NCI-H2171 treated with DMSO at 0.1 percent for 48 hours (cell line): ENCODE data around the gene VRTN.

Source experiments
- DNase-seq: peaks from one replicate; lab custom pipeline; 2025; lab: John Stamatoyannopoulos, UW

Gene VRTN

DNA sequence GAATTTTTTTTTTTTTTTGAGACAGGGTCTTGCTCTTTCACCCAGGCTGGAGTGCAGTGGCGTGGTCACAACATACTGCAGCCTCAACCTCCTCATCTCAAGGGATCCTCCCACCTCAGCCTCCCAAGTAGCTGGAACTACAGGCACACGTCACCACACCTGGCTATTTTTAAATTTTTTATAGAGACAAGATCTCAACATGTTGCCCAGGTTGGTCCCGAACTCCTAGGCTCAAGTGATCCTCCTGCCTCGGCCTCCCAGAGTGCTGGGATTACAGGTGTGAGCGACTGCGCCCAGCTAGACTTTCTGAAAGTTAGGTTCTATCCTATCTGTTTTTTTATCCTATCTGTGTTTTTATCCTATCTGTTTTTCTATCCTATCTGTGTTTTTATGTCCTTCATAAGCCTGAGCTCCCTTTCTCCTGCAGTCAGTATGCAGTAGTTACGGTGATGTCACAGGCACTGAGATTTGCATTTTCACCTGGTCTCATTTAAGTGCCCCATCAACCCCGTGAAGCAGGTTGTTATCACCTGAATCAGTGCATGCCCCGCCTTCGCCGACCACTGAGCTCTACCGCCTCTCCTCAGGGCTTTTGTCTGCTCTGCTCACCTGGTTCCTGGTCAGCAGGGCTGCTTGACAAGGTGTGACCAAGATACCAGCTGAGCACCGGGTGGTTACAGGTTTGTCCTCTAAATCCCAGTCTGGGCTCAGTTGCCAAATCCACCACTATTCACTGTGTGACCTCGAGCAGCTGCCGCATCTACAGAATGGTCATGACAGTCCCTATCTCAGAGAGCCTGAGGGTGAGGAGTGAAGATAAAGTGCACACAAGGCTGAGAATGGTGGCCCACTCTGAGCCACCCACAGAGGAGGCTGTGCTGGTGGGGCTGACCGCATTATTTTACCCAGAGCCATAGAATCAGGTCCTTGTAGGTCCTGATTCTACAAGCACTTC, 44.6 kb downstream of the VRTN start:
- peak; percentile 54 for DNase-seq

DNA sequence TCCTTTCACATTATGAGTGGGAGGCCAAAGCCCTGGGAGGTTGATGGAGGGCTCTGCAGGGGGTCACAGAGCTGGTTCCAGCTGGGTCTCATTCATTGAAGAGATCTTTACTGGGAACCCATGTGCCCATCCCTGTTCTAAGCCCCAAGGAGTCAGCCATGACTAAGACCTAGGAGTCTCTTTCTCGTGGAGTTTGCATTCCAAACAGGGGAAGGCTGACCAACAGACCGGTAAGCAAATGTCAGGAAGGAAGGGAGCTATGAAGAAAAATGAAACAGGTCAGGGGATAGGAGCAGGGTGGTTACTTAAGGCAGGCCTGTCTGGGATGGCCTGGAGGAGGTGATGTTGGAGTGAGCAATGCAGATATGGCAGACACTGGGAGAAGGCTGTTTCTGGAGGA, 46.3 kb downstream of the VRTN start:
- DNase-seq = no peak

DNA sequence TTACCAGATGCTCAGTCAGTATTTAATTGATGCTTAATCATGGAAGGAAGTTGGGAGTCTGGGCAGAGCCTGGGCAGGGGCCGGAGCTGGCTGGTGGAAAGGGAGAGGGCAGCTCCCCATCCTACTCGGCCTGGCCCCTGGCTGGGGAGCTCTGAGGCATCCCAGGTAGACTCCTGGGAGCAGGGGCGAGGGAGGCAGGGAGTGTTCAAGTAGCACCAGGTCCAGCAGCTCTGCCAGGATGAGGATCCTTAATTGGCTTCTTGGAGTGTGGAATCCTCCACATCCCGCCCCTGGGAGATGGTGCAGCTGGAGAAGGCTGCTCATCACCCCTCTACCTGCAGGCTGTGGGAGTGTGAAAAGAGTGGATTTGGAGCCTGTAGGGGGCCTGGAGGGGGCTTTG, 46.8 kb downstream of the VRTN start:
- peak; percentile 51 for DNase-seq

DNA sequence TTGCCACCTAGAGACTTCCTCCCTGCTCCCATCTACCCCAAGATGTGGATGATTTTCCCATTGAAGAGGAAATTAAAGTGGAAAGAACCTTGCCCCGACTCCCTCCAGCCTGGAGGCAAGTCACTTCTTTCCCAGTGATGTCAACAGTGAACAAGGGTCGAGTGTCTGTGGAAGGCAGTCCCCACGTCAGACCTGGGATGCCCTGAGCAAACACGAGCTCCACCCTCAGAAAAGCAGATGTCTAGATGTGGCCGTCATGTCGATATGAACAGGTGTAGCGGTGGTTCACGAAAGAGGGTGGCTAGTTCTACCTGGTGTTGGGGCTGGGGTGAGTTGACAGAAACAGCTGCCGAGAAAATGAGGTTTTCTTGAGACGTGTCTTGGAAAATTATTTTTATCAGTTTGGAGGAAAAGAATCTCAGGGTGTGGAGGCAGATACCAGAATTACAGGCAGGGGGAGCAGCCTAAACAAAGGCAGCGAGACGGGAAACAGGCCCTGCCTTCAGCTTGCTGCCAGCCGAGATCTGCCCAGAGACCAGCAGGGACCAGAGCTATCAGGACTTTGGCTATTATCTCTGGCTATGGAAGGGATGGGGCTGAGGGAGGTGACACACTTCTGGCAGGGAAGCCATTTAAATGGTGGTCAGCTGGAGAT, 51.9 kb downstream of the VRTN start:
- DNase-seq = peak; percentile 39

DNA sequence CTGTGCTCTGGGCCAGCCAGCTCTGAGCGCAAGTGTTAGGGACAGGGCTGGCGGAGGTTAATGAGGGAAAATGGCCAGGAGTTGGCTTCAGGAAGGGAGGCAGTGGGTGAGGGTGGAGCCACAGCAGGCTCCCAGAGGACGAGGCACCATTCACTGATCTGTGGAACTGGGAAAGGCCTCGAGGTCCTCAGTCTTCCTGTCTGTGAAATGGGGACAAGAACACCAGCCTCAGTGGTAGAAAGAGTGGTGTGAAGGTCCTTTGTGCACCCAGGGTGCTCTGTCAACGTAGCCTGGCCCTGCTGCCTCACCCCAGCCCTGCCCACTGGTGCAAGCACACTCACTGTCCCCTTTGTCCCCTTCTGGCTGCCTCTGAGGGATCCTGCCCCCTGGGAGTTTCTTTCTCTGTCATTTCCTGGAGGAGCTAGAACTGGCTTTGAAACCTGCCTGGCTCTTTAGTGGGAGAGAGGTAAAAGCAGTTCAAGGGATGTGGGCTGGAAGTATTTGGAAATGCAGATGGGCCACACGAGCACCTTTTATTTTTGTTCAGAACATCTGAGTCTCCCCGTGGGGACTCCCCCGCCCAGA, 52.7 kb downstream of the VRTN start:
- DNase-seq = peak; percentile 65

DNA sequence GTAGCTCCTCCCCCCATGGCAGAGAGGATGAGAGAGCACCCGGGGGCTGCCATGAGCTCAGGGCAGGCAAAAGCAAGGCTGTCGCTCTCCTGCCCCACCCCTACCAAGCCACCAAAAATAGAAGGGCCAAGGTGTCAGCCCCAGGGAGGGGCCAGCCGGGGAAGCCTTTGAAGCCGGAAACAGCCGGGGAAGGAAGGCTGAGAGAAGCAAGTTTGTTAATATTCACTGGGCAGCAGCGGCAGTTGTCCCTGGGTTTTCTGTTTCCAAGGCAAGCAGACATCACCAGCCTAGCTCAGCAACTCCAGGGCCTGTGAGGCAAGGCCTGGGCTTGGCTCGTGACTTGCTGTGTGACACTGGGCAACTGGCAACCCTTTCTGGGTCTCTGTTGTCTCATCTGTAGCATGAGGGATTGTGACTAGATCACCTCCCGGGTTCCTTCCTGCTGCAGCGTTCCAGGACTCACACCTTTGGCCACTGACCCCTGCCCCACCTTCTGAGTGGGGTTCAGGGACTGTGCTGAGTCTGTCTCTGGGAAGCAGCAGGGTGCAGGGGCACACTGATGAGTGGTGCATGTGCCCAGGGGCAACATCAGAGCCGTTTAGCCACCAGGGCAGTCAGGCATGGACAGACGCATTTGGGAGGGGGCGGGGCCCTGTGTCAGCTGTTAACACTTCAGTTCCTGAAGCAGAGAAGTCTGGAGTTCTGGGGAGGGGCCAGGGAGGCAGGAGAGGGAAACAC, 53.4 kb downstream of the VRTN start:
- peak; percentile 77 for DNase-seq

DNA sequence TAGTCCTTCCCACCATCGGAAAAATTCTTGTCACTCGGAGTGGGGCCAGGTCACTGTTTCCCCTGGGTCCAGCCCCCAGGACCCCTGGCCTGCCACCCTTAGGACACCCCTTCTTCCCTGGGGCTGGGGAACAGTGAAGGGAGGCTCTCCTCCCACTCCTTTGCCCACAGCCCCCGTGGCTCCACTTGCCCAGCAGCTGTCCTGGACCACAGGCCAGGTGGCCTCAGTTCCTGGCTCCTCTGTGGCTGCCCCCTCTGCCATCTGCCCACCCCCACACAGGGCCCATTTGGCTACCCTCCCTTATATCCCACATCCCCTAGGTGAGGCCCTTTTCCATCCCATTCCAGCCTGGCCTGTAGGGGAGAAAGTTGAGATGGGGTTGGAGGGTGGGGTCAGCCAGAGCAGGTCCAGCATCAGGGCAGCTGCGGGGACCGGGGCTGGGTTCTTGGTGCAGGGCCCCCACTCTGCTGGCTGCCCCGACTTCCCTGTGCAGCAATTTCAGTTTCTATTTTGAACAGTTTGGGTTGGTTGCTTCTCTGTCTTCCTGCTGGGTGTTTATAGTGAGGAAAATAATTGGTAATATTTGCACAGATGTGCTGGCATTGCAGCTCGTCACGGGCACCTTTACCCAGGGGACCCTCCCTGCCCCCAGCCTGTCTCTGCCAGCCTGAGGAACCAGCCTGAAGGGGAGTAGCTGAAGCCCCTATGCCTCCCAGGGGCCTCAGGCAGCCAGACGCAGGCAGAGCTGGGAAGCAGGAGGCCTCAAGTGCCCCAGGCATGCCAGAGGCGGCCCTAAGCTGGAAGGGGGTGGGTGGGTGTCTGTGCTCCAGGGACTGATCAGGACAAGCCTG, 54.4 kb downstream of the VRTN start:
- DNase-seq = peak; percentile 95

DNA sequence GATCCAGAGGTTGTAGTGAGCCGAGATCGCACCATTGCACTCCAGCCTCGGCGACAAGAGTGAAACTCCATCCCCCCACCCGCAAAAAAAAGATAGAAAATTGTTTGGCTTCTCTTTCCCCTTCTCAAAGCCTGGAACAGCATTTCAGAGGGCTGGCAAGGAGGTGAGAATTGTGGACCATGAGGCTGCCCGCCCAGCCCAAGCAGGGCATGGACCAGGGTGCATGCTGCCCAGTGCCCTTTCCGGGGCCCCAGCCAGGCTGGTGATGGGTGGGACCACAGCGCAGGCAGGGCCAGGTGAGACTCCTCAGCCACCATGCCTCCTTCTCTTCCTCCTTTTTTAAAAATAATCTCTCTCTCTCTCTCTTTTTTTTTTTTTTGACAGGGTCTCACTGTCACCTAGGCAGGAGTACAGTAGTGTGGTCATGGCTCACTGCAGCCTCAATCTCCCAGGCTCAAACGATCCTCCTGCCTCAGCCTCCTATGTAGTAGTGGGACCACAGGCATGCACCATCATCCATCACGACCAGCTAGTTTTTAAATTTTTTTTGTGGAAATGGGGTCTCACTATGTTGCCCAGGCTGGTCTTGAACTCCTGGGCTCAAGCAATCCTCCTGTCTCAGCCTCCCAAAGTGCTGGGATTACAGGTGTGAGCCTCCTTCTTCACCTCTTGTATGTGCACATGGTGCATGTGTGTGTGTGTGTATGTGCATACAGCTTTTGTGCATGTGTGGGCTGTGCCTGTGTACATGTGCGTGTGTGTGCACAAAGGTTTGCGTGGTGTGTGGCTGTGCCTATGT, 55.5 kb downstream of the VRTN start:
- no peak for DNase-seq

DNA sequence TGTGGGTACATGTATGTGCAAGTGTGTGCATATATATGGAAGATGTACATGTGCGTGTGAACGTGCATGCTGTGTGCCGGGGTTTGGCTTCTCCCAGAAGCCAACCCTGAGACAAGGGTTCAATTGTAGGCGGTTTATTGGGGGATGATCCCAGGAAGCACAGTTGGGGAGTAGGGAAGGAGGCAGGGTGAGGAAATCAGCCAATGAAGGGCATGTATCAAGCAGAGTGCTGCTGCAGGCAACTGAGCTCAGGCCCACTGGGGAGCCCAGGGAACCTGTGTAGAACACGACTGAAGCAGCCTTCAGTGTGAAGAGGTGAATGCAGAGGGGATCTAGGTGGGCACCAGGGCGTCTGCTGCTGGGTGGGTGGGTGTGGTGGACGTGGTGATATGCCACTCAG, 56.2 kb downstream of the VRTN start:
- DNase-seq = no peak

DNA sequence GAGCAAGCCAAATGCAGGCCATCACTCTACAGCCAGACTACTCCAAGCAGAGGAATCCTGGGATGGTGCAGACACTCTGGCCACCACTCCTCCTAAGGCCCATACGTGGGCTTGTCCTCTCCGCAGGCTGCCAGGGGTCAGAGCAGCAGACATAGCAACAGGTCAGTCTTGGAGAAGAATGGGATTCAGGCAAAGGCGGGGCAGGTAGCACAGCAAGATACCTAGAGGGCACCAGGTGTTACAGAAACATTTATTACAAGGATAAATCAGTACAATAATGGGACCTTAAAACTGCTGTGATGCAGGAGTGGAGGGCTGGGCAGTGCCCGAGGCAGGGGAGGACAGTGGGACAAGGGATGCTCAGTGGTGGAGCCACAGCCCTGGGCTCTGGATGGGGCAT, 57.4 kb downstream of the VRTN start:
- DNase-seq = no peak

DNA sequence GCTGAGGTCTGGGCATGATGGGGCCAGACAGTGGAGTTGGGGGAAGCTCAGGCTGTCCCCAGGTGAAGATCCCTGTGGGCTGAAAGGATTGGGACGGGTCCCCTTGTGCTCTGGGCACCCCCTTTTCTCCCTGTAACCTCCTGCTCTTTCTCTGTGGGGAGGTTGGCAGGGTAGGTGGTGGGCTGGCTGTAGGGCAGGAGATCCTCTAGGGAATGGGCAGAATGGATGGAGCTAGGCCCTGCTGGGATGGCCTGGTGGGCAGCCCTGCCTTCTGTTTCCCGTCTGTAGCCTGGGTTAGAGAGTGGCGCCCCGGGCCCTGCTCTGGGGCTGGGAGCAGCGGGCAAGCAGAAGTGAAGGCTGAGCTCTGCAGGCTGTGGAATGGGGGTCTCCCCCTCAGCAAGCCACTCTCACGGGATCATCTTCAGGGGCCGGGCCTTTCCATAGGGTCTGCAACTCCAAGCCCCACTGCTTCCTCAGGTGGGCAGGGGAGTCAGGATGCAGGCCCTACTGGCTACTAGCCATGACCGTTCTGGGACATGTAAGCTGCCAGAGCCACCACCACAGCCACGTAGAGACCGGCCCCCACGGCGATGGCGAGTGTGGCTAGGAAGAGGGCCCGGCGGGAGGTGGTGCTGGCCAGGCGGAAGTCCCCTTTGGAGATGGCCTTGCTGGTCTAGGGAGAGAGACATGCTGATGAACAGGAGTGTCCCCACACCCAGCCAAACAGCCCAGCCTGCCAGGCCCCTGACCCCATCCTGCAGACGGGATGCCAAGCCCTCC, 58.9 kb downstream of the VRTN start:
- no peak for DNase-seq

DNA sequence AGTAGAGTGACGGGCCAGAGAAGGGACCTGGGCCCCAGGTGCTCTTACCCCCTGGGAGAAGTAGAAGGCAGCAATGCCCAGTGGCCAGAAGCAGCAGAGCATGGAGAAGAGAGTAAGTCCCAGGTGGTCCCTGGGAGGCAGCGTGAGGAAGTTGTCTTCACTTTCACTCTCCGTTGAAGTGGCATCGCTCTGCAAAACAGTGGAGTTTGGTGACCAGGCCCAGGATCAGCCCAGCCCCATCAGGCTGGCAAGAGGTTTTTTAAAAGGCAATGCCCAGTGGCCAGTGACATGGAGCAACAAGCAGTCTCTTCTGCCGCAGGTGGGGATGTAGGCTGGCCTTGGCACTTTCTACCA, 59.5 kb downstream of the VRTN start:
- no peak for DNase-seq

DNA sequence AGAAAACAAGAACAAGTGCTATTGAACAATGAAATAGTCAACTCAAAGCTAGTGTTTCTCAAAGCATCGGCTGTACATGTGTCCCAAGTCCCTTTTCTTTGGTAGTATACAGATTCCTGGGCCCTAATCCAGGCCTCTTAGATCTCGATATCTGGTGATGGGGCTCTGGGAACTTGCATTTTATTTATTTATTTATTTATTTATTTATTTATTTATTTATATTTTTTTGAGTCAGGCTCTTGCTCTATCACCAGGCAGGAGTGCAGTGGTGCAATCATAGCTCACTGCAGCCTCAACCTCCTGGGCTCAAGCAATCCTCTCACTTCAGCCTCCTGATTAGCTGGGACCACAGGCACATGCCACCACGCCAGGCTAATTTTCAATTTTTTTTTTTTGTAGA, 60.6 kb downstream of the VRTN start:
- DNase-seq = no peak

DNA sequence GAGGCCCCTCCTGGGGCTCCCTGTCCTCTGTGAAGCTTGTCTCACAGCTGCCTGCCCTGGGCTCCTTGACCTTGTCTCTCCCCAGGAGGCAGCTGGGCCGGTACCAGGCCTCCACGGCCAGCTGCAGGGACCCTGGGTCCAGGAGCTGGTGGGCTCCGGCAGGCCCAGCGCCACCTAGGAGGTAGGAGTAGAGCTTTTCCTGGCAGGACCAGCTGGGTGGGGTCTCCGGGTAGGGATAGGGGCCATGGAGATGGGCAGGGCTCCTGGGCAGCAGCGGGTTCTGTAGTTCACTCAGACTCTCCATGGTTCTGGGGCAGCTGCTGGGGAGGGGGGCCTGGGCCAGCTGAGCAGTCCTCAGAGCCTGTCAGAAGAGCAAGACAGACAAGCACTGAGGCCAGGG, 61.2 kb downstream of the VRTN start:
- DNase-seq = no peak
